ENCODE results near the gene MAPK8IP1.

The MAPK8IP1 gene

GRCh38 chr11:45860348-45860747 lies 25.1 kb upstream of the MAPK8IP1 start:
- no peak for DNase-seq

- DNase-seq = no peak
Measured at GRCh38 chr11:45860764-45861510, 24.5 kb upstream of the MAPK8IP1 start.

- DNase-seq = no peak
Measured at GRCh38 chr11:45864041-45864440, 21.4 kb upstream of the MAPK8IP1 start.

GRCh38 chr11:45869551-45869950 lies 15.9 kb upstream of the MAPK8IP1 start:
- no peak for DNase-seq

GRCh38 chr11:45870706-45871105 lies 14.7 kb upstream of the MAPK8IP1 start:
- no peak for DNase-seq

GRCh38 chr11:45871638-45872037 lies 13.8 kb upstream of the MAPK8IP1 start:
- no peak for DNase-seq

- peak; percentile 24 for DNase-seq
Measured at GRCh38 chr11:45872651-45873356, 12.6 kb upstream of the MAPK8IP1 start.

- DNase-seq = no peak
Measured at GRCh38 chr11:45876401-45876800, 9.1 kb upstream of the MAPK8IP1 start.

GRCh38 chr11:45877221-45877620 lies 8.2 kb upstream of the MAPK8IP1 start:
- no peak for DNase-seq

- no peak for DNase-seq
Measured at GRCh38 chr11:45877845-45878244, 7.6 kb upstream of the MAPK8IP1 start.

- DNase-seq = no peak
Measured at GRCh38 chr11:45879803-45880686, 5.4 kb upstream of the MAPK8IP1 start.

GRCh38 chr11:45880772-45881570 lies 4.5 kb upstream of the MAPK8IP1 start:
- DNase-seq = no peak

- DNase-seq = no peak
Measured at GRCh38 chr11:45881708-45882368, 3.6 kb upstream of the MAPK8IP1 start.

- no peak for DNase-seq
Measured at GRCh38 chr11:45884596-45885185, 760 bp upstream of the MAPK8IP1 start.

- DNase-seq = no peak
Measured at GRCh38 chr11:45885921-45886721, 670 bp downstream of the MAPK8IP1 start.

GRCh38 chr11:45886816-45887520 lies 1.5 kb downstream of the MAPK8IP1 start:
- no peak for DNase-seq

- no peak for DNase-seq
Measured at GRCh38 chr11:45887587-45887986, 2.1 kb downstream of the MAPK8IP1 start.

- DNase-seq = no peak
Measured at GRCh38 chr11:45889555-45889954, 4.1 kb downstream of the MAPK8IP1 start.

GRCh38 chr11:45889966-45890365 lies 4.5 kb downstream of the MAPK8IP1 start:
- DNase-seq = no peak

Measured in NCI-H1436 treated with DMSO at 0.1 percent for 48 hours (cell line).